ENCODE measurements around the gene LAD1.

DNA sequence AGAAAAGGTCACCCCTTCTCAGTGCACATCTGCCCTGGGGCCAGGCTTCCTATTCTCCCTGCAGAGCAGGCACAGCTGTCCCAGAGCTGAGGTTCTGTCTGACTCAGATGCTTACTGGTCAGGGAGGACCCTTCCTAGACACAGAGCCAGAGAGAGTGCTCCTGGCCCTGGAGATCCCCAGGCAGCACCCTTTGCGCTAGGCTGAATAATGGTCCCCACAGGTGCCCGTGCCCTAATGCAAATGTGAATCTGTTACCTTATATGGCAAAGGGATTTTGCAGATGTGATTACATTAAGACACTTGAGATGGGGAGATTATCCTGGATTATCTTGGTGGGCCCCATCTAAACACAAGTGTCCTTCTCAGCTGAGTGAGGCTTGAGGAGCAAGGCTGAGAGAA is 25.0 kb upstream of the LAD1 start:
- TF ChIP-seq POLR2AphosphoS5 (IDR thresholded peaks at IDR 0.05; ENCODE audit: low read depth, low read length) (no peak), TAF1 (IDR thresholded peaks at IDR 0.05; ENCODE audit: borderline replicate concordance, low read depth, low read length) (no peak), POLR2A (IDR thresholded peaks at IDR 0.05; ENCODE audit: low read depth, low read length) (no peak)
